ENCODE measurements around the gene PLPPR4.

PLPPR4 gene

DNA sequence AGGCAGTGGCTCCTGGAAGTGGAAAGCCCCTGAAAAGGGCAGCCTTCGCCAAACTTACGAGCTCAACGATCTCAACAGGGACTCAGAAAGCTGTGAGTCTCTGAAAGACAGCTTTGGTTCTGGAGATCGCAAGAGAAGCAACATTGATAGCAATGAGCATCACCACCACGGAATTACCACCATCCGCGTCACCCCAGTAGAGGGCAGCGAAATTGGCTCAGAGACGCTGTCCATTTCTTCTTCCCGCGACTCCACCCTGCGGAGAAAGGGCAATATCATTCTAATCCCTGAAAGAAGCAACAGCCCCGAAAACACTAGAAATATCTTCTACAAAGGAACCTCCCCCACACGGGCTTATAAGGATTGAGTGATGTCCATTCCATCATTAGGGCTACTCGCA lies 42.4 kb downstream of the PLPPR4 start:
- Histone ChIP-seq H3K27ac (no peak overlapping the region), H3K4me3 (no peak overlapping the region)
- TF ChIP-seq, protein P1, sequence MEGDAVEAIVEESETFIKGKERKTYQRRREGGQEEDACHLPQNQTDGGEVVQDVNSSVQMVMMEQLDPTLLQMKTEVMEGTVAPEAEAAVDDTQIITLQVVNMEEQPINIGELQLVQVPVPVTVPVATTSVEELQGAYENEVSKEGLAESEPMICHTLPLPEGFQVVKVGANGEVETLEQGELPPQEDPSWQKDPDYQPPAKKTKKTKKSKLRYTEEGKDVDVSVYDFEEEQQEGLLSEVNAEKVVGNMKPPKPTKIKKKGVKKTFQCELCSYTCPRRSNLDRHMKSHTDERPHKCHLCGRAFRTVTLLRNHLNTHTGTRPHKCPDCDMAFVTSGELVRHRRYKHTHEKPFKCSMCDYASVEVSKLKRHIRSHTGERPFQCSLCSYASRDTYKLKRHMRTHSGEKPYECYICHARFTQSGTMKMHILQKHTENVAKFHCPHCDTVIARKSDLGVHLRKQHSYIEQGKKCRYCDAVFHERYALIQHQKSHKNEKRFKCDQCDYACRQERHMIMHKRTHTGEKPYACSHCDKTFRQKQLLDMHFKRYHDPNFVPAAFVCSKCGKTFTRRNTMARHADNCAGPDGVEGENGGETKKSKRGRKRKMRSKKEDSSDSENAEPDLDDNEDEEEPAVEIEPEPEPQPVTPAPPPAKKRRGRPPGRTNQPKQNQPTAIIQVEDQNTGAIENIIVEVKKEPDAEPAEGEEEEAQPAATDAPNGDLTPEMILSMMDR (IDR thresholded peaks at IDR 0.05) = no peak
- no peak for DNase-seq (ENCODE audit: low spot score)

DNA sequence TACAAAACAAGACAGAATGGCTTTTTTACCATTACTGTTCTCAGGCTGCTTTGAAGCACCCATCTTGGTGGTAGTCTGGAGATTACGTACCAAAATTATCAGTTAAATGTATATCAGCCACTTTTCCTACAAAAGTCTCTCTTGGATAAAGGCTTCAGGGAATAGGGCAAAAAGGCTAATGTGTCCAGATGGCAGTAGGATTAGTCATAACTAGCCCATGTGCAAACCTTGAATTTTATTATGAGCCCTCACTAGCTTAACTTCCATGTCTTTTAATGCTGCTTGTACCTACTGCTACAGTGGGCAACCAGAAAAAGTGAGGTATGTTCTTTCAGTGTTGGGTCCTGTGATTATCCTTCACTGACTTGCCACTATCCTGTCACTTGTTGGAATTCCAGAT lies 51.0 kb downstream of the PLPPR4 start:
- TF ChIP-seq, protein P1 (IDR thresholded peaks at IDR 0.05) = no peak
- Histone ChIP-seq H3K27ac (no peak overlapping the region), H3K4me3 (no peak overlapping the region)
- DNase-seq (ENCODE audit: low spot score) = no peak

DNA sequence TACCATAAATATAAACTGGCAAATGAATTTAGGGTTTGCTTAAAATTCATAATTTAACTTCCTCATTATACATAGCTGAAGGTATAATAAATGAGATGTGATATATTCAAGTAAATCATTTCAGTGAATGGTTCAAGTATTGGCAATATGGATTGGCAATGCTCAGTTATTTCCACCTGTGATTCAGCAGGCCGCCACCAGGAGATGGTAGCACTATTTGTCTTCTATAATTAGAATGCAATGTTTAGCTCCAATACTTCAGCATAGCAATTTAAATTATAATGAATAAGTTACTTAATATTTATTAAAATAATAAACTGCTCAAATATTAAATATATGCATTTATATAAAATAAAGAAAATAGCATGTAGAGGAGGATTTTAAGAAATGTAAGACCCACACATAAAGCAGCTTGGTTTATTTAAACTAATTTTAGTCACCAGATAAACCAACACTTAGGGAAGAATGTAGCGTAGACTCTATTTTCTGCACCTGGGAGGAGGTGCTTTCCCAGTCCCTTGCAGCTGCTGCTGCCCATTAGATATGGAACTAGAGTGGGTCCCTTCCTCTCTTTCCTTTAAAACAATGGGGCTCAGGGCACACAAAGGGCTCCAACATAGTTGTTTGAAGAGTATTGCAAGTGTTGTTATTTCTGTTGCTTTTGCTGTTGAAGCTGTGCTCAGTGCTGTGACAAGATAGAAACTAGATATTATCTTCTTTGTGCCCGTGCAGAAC lies 62.1 kb downstream of the PLPPR4 start:
- no peak for DNase-seq (ENCODE audit: low spot score)
- TF ChIP-seq, protein P1 (IDR thresholded peaks at IDR 0.05) = no peak
- no peak overlapping the region for H3K27ac ChIP-seq

DNA sequence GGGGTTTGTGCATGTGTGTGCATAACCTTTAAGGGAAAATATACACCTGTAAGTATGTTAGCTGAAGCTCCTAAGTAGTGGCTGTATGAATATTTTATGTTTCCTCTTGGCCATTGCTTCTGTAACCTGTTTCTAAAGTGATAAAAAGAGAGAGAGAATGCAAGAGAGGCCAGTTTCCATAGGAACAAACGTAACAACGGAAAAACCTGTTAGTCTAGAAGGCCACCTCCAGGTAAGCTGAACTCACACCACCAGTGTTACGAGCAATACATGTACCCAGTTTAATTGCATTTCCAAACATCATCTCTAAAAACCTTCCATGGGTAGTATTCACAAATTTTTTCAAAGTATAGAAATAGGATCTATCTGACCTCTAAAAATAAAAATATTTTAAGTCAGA lies 63.1 kb downstream of the PLPPR4 start:
- H3K27ac ChIP-seq = no peak overlapping the region
- TF ChIP-seq, protein P1 (IDR thresholded peaks at IDR 0.05) = no peak
- DNase-seq (ENCODE audit: low spot score) = no peak
- no peak overlapping the region for H3K4me3 ChIP-seq

More for the DNA sequence above, 62.1 kb downstream of the PLPPR4 start:
- no peak overlapping the region for H3K4me3 ChIP-seq

DNA sequence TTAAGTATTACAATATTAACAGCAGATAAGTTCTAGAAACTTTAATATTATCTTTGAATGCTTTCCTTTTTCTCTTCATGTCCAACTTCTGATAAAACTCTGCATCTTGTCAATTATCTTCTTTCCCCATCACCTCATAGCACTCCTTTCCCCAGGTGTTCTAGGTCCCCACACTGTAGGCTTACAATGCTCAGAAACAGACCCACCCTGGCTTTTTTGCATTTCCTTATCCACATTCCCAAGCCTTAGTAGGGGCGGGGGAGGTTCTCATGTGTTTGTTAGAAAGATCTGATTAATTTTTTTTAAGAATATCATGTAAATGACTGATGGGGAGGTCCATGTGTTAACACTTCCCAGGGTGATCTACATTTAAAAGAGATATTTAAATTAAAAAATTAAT lies 63.9 kb downstream of the PLPPR4 start:
- Histone ChIP-seq H3K27ac (no peak overlapping the region), H3K4me3 (no peak overlapping the region)
- TF ChIP-seq, protein P1 (IDR thresholded peaks at IDR 0.05) = no peak
- DNase-seq (ENCODE audit: low spot score) = no peak

DNA sequence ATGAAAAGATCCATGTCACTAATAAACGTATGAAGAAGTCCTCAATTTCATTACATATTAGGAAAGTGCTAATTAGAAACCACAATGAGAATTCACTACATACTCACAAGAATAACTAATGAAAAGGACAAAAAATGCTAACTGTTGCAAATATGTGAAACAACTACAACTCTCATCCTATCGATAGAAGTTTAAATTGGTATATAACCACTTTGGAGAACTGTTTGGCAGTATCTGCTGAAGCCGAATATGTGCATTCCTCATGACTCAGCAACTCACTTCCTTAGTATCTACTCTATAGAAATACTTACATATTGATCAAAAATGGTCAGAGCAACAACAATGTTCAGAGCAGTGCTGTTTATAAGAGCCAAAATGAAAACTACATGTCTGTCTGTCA lies 66.8 kb downstream of the PLPPR4 start:
- Histone ChIP-seq H3K4me3 (no peak overlapping the region), H3K27ac (no peak overlapping the region)
- TF ChIP-seq, protein P1 (IDR thresholded peaks at IDR 0.05) = no peak
- DNase-seq (ENCODE audit: low spot score) = no peak

DNA sequence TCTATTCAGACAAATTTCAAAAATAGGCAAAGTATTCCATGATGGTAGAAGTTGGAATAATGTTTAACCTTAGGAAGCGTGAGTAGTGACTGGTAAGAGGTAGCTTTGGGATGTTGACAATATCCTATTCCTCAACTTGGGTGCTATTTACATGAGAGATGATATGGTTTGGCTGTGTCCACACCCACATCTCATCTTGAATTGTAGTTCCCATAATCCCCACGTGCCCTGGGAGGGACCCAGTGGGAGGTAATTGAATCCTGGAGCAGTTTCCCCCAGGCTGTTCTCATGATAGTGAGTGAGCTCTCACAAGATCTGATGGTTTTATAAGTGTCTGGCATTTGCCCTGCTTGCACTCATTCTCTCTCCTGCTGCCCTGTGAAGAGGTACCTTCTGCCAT lies 67.3 kb downstream of the PLPPR4 start:
- TF ChIP-seq, protein P1 (IDR thresholded peaks at IDR 0.05) = no peak
- Histone ChIP-seq H3K4me3 (no peak overlapping the region), H3K27ac (no peak overlapping the region)
- DNase-seq (ENCODE audit: low spot score) = no peak
